ENCODE measurements around the gene UBE2D2.

UBE2D2 gene

DNA sequence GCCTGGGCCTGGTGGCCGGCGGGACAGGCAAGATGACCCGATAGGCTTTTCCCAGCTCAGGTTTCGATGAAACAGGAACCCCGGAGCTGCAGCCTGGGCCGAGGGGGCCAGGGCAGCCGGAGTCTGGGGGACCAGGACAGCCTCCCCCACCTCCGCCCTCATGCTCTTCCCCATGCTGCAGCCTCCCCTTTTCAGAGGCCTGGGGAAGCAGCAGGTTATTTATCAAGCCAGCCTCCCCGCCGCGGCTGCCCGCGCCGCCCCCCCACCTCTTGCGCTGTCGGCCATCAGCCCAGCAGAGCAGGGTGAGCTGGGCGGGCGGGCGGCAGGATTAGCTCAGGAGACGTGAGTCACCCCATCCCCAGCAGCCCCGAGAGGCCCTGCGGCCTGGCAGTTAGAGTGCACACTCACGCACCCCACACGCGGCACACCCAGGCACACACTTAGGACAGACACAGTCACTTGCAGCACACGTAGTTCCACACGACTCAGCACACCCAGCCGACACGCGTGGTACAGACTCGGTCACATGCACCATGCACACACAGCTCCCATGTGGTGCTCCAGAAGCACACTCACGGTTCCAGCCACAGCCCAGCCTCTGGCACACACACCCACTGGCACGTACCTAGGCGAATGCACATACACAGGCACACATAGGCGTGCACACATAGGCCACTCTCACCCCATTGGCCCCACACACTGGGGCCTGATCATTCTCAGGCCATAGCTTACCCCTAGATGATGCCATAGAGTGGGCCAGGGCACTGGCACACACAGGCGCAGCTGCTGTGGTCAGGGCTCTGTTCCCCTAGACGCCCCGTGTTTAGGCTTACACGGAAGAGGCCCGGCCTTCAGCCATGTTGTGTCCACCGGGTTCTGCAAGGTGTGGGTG lies 100.0 kb downstream of the UBE2D2 start:
- DNase-seq: no peak

DNA sequence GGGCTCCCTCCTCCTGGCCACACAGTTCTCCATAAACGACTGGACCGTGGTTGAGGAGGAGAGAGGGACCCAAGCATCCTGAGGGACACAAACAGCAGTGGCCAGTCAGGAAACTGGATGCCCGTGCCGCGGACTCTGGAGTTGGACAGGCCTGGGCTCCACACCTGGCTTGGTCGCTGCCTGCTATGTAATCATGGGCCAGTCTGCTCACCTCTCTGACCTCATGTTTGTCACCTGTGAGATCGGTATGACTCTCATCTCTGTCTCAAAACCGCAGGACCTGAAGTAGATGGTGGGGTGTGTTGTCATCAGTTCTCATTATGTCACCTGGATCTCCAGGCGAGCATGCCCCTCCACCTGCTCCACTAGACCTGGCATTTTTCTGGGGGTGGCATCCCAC lies 101.5 kb downstream of the UBE2D2 start:
- DNase-seq: no peak

GRCh38 chr5:139663207-139664085 lies 102.3 kb downstream of the UBE2D2 start:
- DNase-seq: no peak

DNA sequence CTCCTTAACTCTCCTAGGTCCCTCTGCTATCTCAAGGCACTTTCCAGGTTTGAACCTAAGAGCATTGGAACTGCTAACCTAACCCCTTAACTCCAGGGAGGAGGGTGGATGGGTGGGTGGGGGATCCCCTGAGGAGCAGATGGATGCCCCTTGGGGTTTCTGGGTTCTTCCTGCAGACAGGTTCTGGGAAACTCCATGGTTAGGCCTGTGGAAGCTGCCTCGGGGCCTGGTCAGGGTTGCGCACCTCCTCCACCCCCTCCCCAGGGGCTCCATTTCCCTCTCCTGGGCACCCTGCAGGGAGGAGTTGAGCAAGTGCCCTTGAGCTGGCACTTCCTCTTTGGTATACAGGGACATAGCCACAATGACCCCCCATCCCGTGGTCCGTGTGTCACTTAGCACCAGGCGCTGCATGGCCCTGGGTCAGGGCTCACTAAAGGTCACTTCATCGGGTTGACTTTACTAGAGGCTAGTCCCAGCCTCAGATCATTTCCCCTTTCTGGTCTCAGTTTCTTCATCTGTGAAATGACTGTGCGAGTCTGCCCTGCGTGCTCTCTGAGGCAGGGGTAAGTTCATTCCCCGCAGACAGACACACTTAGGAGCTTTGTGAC lies 103.1 kb downstream of the UBE2D2 start:
- DNase-seq: no peak

DNA sequence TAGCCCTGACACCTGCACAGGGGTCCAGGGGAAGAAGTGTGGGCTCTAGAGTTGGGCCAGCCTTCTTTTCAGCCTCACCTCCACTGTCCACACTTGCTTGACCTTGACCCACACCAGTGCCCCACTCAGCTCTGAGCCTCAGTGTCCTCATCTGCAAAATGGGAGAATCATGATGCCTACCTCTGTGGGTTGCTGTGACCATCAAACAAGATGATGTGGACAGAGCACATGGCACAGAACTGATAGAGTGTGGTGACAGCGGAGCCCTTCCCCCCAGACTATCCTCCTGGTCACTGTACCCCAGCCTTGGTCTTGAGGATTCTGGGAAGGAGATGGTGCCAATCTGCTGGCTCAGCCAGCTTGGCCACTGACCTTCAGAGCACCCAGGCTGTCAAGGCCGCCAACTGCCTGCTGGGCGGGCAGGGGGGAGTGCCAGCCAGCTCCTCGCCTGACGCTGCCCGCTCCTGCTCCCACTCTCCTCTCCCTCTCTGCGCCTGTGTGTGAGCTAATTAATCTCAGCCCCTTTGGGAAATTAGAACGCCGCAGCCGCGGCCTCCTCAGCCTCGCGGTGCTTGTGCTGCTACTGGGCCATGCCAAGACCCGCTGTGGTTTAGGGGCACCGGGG lies 103.7 kb downstream of the UBE2D2 start:
- no peak for DNase-seq

DNA sequence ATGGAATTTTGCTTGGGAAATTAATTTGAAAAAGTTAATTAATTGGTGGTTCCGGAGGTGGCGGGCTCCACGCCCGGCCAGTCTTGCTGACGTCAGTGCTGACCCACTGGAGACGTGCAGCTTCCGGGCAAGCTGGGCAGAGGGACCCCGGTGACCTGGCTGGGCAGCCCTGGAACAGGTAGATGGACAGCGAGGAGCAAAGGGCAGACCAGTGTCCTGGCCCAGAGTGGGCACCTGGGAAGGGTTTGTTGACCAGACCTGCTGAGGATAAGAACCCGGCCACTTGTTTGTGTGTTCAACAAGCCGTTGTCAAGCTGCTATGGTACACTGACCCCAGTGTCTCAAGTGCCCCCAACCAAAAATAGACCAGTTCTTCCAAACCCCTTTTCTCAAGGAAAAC lies 104.5 kb downstream of the UBE2D2 start:
- DNase-seq: no peak

DNA sequence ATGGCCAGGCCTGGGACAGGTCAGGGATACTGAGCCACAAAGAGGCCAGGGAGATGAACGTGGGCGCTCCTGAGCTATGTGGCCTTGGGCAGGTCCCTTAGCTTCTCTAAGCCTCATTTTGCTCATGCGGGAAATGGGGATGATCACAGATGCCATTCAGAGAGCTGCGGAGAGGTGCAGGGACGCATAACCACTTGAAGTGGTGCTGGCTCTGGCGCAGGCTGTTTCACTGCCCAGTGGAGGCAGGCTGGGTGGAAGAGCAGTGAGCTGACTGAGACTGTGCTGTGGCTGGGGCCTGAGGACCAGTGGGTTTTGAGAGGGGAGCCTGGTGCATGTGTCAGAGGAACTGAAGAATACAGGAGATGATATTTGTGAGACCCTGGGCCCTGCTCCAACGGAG lies 105.4 kb downstream of the UBE2D2 start:
- DNase-seq: no peak

GRCh38 chr5:139667001-139667729 lies 106.0 kb downstream of the UBE2D2 start:
- no peak for DNase-seq

GRCh38 chr5:139667730-139668063 lies 106.6 kb downstream of the UBE2D2 start:
- no peak for DNase-seq

DNA sequence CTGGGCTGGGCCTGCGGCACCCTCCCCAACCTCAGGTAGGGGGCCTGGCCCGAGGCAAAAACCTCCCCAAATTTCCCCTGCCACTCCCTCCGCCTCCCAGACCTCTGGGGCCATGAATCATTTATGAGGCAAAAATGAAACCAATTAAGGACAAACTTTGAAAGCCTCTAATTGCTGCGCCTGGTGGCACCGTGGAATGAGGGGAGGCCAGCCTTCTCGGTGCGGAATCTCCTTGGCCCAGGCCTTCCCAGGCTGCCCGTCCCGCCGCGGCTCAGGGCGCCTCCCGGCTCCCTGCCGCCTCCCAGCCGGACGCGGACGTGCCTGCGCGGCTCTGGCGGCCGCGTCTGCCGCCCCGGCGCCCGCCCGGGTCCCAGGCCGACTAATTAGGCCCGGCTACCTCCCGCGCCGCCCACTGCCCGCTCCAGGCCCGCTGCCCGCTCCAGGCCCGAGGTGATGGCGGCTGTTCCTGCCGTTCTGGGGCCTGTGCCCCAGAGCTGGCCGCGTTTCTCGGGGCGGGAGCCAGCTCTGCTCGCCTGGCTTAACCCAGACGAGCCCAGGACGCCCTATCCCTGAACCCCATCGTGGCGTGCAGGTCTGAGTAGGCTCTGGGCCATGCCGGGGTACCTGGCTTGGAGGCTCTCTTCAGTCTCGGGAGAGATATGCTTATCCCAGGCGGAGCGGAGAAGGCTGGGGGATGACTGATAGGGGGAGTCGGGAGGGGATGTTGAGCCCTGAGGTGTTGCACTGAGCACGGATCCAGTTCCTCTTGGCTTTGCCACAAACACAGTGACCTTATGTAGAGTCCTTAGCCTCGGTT lies 107.1 kb downstream of the UBE2D2 start:
- no peak for DNase-seq

DNA sequence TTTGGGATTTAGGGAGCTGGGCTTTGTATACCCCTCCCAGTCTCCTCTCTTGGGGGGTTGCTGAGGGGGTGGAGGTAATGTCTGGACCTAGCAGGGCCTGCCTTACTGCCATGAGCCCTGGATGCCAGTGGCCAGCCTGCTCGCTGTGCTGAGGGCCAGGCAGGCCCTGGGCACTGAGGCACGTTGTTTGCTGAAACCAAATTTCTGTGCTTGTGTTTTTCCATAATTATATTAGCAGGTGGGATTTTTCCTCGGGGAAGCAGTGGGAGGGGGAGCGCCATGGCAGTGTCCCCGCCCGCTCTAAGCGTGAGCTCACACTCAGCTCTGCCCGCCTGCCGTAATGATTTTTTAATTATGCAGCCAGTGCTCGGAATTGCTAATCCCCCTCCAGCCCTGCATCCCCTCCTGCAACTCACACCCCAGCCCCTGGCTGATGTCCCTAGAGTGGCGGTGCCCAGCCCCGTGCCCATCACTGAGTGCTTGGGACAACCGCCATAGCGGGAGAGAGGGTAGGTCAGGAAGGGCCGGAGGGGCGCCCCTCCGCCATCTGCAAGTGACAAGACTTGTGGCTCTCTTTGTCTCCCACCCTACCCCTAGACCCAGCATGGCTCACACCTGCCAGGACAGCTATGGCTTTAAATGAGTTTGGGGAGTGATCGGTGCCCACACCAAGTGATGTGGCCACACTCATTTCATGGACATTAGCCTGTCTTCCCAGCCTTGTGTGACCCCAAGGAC lies 108.0 kb downstream of the UBE2D2 start:
- no peak for DNase-seq

- no peak for DNase-seq
These were observed 108.7 kb downstream of the UBE2D2 start for GRCh38 chr5:139669662-139670368.

GRCh38 chr5:139670369-139671095 lies 109.4 kb downstream of the UBE2D2 start:
- no peak for DNase-seq

- DNase-seq: no peak
These were observed 110.1 kb downstream of the UBE2D2 start for GRCh38 chr5:139671096-139671841.

DNA sequence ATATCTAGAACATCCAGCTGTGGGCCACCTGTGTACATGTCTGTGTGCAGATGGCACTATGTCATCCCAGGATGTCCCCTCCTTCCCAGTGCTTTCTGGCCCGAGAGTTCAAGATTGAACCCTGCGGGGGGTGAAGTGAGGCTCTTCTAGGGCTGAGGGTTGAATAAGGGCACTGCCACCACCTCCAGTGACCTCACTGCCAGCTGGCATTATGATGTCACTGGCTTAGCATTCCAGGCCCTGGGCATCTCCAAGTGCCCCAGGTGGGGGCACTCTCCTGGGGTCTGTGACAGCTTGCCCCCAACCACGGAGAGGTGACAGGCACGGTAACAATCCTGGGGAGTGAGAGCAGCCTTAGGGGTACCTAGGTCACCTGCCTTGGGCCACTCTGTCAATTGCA lies 114.1 kb downstream of the UBE2D2 start:
- DNase-seq: no peak

- no peak for DNase-seq
These were observed 114.7 kb downstream of the UBE2D2 start for GRCh38 chr5:139675825-139676224.

- no peak for DNase-seq
These were observed 115.3 kb downstream of the UBE2D2 start for GRCh38 chr5:139676406-139676805.

GRCh38 chr5:139676951-139677735 lies 116.0 kb downstream of the UBE2D2 start:
- no peak for DNase-seq

Measured in stimulated activated CD4-positive, alpha-beta T cell treated with anti-CD3 and anti-CD28 coated beads, Interleukin-2, amount 100 ng/mL, for 48 hours (primary cell).